NT2/D1 (cell line): ENCODE results near the gene PKDCC.
"Not testable (repeated sequence)": the region's sequence is repeated elsewhere in the genome, so short reads cannot be mapped to it uniquely, and the experiment has no call there.

Experiments
- DNase-seq: peaks from one replicate; pipeline ENCODE4 v3.0.0-alpha.2; 2011; ENCODE audit warnings: low read depth, low spot score
- H3K27me3 ChIP-seq: 2 replicates; pipeline ENCODE4 v1.6.0; 2011; ENCODE audit warnings: mild to moderate bottlenecking; ENCODE audit not compliant: insufficient read length, insufficient read depth
- H3K36me3 ChIP-seq: 2 replicates; pipeline ENCODE4 v1.6.1; 2011; ENCODE audit warnings: mild to moderate bottlenecking, low read length, mixed read lengths; ENCODE audit not compliant: insufficient read depth, insufficient read length
- H3K4me1 ChIP-seq: 2 replicates; pipeline ENCODE4 v1.5.1; 2011; ENCODE audit not compliant: insufficient read depth, insufficient read length
- H3K4me3 ChIP-seq: 2 replicates; pipeline ENCODE4 v1.5.1; 2011; ENCODE audit warnings: low read depth; ENCODE audit not compliant: insufficient read length
- H3K9ac ChIP-seq: 2 replicates; pipeline ENCODE4 v1.6.0; 2011; ENCODE audit warnings: low read depth; ENCODE audit not compliant: insufficient read length
- H3K9me3 ChIP-seq: 2 replicates; pipeline ENCODE4 v1.5.1; 2011; ENCODE audit warnings: mild to moderate bottlenecking, low read length; ENCODE audit not compliant: insufficient read depth
- SUZ12 ChIP-seq: IDR thresholded peaks from 2 replicates; pipeline ENCODE4 v1.6.1; 2011; ENCODE audit not compliant: insufficient read length, insufficient read depth; ENCODE audit errors: extremely low read depth
- YY1 ChIP-seq: IDR thresholded peaks from 2 replicates; pipeline ENCODE4 v1.6.1; 2011; ENCODE audit not compliant: insufficient read length, insufficient read depth
- ZNF274 ChIP-seq: IDR thresholded peaks from 2 replicates; pipeline ENCODE4 v1.6.1; 2011; ENCODE audit warnings: mild to moderate bottlenecking, low read depth, low read length

The PKDCC gene

GRCh38 chr2:42061839-42062238, 14.0 kb downstream of the PKDCC start:
- no peaks in the 10 kb centered on the region for H3K9me3 ChIP-seq
- no peaks in the 10 kb centered on the region for H3K27me3 ChIP-seq
- H3K9ac ChIP-seq, result no peak overlapping the region
- TF ChIP-seq SUZ12, result no peak
- no peak for TF ChIP-seq ZNF274
- no peak for TF ChIP-seq YY1
- DNase-seq, result no peak
- no peaks in the 10 kb centered on the region for H3K4me1 ChIP-seq
- peaks cover 30% of the 10 kb centered on the region for H3K36me3 ChIP-seq
- no peak overlapping the region for H3K4me3 ChIP-seq

GRCh38 chr2:42063431-42064171, 15.8 kb downstream of the PKDCC start:
- Histone ChIP-seq H3K4me1 (no peaks in the 10 kb centered on the region), H3K9me3 (no peaks in the 10 kb centered on the region), H3K4me3 (no peak overlapping the region), H3K27me3 (no peaks in the 10 kb centered on the region), H3K36me3 (peaks cover 14% of the 10 kb centered on the region), H3K9ac (no peak overlapping the region)
- DNase-seq, result no peak
- TF ChIP-seq SUZ12 (no peak), YY1 (no peak), ZNF274 (no peak)

DNA sequence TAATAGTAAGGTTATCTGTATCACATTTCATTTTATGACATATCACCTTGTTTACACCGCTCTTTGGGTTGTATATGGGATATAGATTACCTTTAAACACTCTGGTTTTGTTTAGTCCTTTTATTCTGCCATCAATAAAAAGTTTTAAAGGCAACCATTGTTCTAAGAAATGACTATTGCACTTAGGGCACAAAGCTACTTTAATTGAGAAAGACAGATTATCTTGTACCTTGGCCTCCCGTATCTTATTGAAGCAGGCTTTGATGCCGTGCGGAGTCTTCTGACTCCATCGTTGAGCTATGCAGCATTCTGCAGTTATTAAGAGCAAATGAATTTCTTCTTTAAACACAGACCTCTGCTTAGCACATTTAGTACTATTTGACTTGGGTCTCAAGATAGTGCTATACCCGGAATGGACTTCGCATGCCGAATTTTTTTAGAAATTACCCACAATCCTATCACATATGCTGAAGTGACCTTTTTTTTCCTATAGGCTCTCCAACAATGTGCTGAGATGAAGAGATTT, 16.7 kb downstream of the PKDCC start:
- no peaks in the 10 kb centered on the region for H3K9me3 ChIP-seq
- no peaks in the 10 kb centered on the region for H3K4me1 ChIP-seq
- H3K27me3 ChIP-seq, result no peaks in the 10 kb centered on the region
- no peak overlapping the region for H3K4me3 ChIP-seq
- no peak for DNase-seq
- TF ChIP-seq ZNF274 (no peak), YY1 (no peak), SUZ12 (no peak)
- no peak overlapping the region for H3K9ac ChIP-seq
- peaks cover 5% of the 10 kb centered on the region for H3K36me3 ChIP-seq

- DNase-seq, H3K4me1 ChIP-seq, H3K9ac ChIP-seq, H3K36me3 ChIP-seq, H3K9me3 ChIP-seq, H3K27me3 ChIP-seq, H3K4me3 ChIP-seq: not testable (repeated sequence)
These were observed 17.9 kb downstream of the PKDCC start for GRCh38 chr2:42065753-42066152.

DNA sequence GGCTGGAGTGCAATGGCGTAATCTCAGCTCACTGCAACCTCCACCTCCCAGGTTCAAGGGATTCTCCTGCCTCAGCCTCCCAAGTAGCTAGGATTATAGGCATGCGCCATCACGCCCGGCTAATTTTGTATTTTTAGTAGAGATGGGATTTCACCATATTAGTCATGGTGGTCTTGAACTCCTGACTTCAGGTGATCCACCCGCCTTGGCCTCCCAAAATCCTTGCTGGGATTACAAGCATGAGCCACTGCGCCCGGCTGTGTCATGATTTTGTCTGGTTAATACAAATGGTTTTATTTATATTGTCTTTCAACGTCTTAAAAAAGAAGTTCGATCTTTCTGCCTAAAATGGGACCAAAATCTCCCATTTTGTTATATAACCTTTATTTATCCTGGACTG, 19.2 kb downstream of the PKDCC start:
- not testable (repeated sequence) for H3K9me3 ChIP-seq, H3K27me3 ChIP-seq, DNase-seq, H3K4me1 ChIP-seq, H3K4me3 ChIP-seq, H3K9ac ChIP-seq, H3K36me3 ChIP-seq

GRCh38 chr2:42067521-42067920, 19.7 kb downstream of the PKDCC start:
- Histone ChIP-seq H3K27me3 (no peaks in the 10 kb centered on the region), H3K4me1 (no peaks in the 10 kb centered on the region), H3K36me3 (no peaks in the 10 kb centered on the region), H3K9me3 (no peaks in the 10 kb centered on the region), H3K9ac (no peak overlapping the region), H3K4me3 (no peak overlapping the region)
- no peak for DNase-seq
- TF ChIP-seq SUZ12 (no peak), ZNF274 (no peak), YY1 (no peak)

DNA sequence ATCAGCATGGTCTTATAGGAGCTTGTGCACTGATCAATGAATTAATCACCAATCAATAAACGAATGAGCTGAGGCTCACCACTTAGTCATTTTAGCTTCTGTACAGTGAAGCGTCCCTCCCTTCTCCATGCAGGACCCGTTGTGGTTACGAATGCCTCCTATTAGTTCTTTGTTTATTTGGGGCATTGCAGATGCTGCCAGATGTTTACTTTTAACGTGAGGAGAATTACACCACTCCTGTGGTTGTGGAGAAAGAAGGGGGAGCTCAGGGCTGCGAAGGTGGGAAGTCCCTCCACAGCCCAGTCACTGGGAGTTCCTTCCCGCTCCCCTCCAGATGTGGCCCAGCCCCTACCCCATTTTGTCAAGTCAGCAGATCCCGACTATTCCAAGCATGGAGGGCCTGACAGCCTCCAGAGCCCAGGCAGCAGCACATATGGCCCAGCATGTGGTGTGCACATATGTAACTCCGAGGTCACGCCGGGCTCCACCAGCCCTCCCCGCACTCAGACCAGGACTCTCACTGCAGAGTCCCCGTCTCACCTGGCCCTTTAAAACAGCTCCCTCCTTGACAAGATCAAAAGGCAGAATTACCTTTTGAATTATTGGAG, 20.9 kb downstream of the PKDCC start:
- Histone ChIP-seq H3K4me3 (no peak overlapping the region), H3K4me1 (peaks cover 4% of the 10 kb centered on the region), H3K36me3 (no peaks in the 10 kb centered on the region), H3K27me3 (no peaks in the 10 kb centered on the region), H3K9ac (no peak overlapping the region), H3K9me3 (no peaks in the 10 kb centered on the region)
- DNase-seq, result no peak
- no peak for TF ChIP-seq ZNF274
- no peak for TF ChIP-seq YY1
- TF ChIP-seq SUZ12, result no peak

- TF ChIP-seq SUZ12, result no peak
- no peak for TF ChIP-seq YY1
- TF ChIP-seq ZNF274, result no peak
- H3K9me3 ChIP-seq, result no peaks in the 10 kb centered on the region
- H3K4me3 ChIP-seq, result no peak overlapping the region
- H3K36me3 ChIP-seq, result no peaks in the 10 kb centered on the region
- H3K27me3 ChIP-seq, result no peaks in the 10 kb centered on the region
- H3K9ac ChIP-seq, result no peak overlapping the region
- DNase-seq, result no peak
- H3K4me1 ChIP-seq, result peaks cover 4% of the 10 kb centered on the region
These were observed 21.7 kb downstream of the PKDCC start for GRCh38 chr2:42069568-42069967.
